Activated CD8-positive, alpha-beta memory T cell treated with anti-CD3 and anti-CD28 coated beads for 36 hours (primary cell): ENCODE results near the gene HOXC9. TPM values are rescaled to one million over a fixed set of nuclear protein-coding genes. Genes with fewer than 3 reads are reported as not detected.

ENCODE experiments used
- CTCF ChIA-PET: fragments of 350-600 bp; sonication (Branson Sonifier 250); formaldehyde crosslinking; loops from one replicate; lab custom pipeline; 2021; ENCODE audit warnings: antibody characterized with exemption; lab: Charles Lee
- POLR2A ChIA-PET: fragments of 350-600 bp; sonication (Branson Sonifier 250); formaldehyde crosslinking; loops from one replicate; lab custom pipeline; 2021; ENCODE audit warnings: antibody characterized with exemption; lab: Charles Lee
- total RNA-seq, 2 experiments: library from RNA; stranded (reverse); gene quantifications; one replicate each; pipeline ENCODE4 v1.2.3, GENCODE V29; 2021

The HOXC9 gene
- total RNA-seq, 2 experiments from 2014 or later, result not detected

DNA sequence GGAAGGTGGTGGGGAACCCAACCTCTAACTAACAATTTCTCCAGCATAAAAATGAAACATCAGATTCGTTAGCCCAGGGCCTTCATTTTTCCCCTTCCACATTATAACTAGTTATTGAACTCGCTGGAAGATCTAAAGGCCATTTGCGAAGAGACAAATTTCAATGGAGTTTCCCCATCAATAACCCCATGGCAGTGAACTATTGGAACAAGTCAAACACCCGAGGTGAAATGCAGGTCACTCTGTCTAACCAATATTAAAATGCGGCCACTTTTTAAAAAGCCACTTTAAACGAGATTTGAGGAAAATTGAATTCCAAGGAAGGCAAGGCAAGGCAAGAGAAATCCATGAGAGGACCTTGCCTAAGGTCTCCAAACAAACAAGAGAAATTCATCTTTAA is 49.1 kb downstream of the HOXC9 start:
- ChIA-PET CTCF (no interaction called here), POLR2A (no interaction called here)

DNA sequence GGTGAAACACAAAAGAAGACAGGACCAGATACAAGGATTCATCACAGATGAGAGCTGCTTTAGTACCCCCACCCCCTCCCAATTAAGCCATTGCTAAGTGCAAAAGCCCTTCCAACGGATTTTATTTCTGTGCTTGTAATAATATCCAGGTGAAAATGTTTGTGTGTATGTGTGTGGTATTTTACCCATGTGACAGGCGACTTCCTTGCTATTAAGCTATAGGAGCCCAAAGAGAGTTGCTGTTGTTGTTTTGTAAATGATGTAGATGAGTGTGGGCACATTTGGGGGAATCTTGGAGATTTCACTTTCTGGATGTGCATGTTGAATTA is 50.5 kb downstream of the HOXC9 start:
- CTCF ChIA-PET, result interaction anchor here (0.6 to 1.8 kb wide), 4 partner anchors 18 to 175 kb away, joined by 3 to 5 read pairs (median 4); partner anchors contain the start of gene HOXC5
- POLR2A ChIA-PET, result no interaction called here

DNA sequence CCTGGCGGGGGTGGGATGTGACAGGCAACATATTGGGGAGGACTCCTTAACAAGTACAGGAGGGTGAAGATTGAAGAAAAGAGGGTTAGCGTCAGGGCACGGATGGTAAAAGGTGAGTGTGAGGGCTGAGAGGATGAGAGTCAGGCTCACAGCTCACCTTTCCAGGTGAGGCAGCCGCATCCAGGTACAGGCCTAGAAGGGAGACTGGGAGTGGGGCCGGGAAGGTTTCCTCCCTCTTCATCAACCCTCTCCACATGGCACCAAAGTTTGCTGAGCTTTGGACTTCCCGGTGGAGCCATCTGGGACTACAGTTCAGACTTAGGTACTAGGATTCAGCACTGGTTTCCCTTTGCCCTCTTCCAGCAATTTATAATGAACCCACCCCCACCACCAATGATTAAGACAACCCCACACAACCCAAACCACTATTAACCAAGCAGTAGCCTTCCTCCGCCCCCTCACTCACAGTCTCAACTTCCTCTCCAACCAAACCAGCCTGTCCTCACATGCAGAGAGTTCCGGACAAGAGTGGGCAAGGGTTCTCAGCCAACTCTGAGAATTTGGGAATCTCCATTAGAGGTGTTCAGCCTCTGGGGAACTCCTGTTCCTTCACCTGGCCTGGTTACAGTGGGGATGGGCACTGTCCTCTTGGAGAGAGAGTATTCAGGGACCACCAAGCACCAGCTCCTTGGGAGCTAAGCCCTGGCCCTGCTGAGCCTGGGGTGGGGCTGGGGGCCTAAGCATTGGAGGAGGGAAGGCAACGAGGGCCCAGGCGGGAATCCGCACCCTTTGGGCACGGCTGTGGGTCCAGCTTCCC is 51.3 kb downstream of the HOXC9 start:
- ChIA-PET POLR2A (no interaction called here), CTCF (interaction anchor here (0.6 to 1.8 kb wide), 5 partner anchors 18 to 174 kb away, joined by 3 to 5 read pairs (median 4); partner anchors contain the start of gene HOXC5)

- ChIA-PET CTCF (interaction anchor here (0.9 to 1.3 kb wide), 2 partner anchors 19 to 149 kb away, joined by 4 to 5 read pairs; partner anchors contain the start of gene HOXC5), POLR2A (no interaction called here)
Observed at GRCh38 chr12:54051874-54052437, 52.0 kb downstream of the HOXC9 start.

DNA sequence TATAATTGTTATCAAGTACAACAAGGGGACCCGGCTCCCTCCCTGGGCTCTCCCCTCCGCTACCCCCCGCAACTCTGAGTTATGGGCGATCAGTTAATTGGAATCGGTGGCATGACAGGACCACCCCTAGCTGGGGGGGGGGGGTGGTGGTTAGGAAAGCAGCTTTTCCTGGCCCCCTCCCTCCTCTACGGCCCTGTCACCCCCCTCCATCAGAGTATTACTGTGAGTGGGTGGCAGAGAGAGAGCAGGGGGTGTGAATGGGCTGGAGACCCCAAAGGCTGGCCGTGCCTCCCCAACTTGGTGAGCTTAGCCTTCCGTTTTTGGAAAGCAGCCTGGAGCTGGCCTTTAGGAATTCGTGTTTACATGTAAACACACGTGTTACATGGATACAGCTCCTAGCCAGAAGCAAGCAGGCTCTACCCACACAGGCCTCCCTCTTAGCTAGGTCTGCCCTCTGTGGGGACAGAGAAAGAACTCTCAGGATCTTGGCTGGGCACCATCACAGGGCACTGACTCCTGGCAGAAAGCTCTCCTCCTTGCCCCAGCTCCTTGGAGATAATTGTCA is 52.6 kb downstream of the HOXC9 start:
- CTCF ChIA-PET, result interaction anchor here (0.9 to 1.3 kb wide), 3 partner anchors 8 to 149 kb away, joined by 3 to 5 read pairs (median 4); partner anchors contain the start of gene HOXC5
- POLR2A ChIA-PET, result no interaction called here

Other genes starting within 250 kb of the HOXC9 start
- not detected for gene CISTR, start 248.2 kb upstream of the HOXC9 start, total RNA-seq
- gene HOXC13, start 61.3 kb upstream of the HOXC9 start, total RNA-seq, result not detected
- gene HOXC12, start 45.3 kb upstream of the HOXC9 start, total RNA-seq, result not detected
- gene HOXC11, start 27.0 kb upstream of the HOXC9 start, total RNA-seq, result not detected
- not detected for gene HOTAIR, start 25.2 kb upstream of the HOXC9 start, total RNA-seq
- gene HOXC10, start 15.0 kb upstream of the HOXC9 start, total RNA-seq, result not detected
- gene HOXC8, start 8.8 kb downstream of the HOXC9 start, total RNA-seq, result not detected
- gene HOXC6, start 28.3 kb downstream of the HOXC9 start, total RNA-seq, result not detected
- gene HOXC5, start 32.9 kb downstream of the HOXC9 start, total RNA-seq, result not detected
- 1 to 10 TPM; 1.0 to 1.3 TPM for gene HOXC4, start 53.7 kb downstream of the HOXC9 start, total RNA-seq
- 10 to 100 TPM; 23.6 TPM for gene SMUG1, start 188.8 kb downstream of the HOXC9 start, total RNA-seq